HG02678 (cell line): Measurements from ENCODE around the gene ARGLU1.

Experiments used
- ATAC-seq: cut with Tn5 transposase; IDR thresholded peaks from one replicate; pipeline ENCODE4 v1.9.1; 2021; ENCODE audit warnings: mild to moderate bottlenecking, moderate library complexity; ENCODE audit not compliant: unreplicated experiment

The ARGLU1 gene

GRCh38 chr13:106588367-106588766, 20.4 kb upstream of the ARGLU1 start:
- no peak for ATAC-seq

DNA sequence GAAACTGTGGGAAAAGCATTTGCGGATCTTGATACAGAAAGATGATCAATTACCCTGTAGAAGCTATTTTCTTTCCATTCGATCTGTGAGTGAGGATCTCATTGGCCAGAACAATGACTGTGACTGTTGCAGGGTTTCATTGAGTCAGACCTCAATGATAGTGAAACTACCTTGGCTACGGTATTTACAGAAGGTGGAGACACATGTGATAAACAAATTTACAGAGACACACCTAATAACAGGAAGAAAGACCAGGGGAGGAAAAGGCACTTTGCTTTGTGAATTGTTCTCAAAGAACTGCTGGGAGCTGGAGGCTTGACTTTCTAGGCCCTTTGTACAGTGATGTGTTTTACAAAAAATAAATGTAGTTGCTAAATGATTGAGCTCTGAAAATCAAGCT, 19.9 kb upstream of the ARGLU1 start:
- no peak for ATAC-seq

DNA sequence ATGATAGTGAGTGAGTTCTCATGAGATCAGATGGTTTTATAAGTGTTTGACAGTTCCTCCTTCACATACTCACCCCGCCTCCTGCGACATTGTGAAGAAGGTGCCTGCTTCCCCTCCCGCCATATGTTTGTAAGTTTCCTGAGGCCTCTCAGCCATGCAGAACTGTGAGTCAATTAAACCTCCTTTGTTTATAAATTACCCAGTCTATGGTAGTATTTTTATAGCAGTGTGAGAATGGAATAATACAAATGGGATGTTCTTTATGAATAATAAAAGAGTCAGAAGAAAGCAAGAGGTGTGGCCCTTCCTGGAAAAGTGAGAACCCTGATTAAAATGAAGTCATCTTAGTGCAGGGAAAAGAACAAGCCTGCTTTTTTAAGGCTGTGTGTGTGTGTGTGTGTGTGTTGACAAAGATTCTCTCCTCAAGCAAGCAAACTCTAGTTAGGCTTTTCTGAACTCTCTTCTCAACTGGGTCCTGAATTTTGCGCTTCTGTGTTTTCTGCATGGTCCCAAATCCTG, 18.8 kb upstream of the ARGLU1 start:
- no peak for ATAC-seq

DNA sequence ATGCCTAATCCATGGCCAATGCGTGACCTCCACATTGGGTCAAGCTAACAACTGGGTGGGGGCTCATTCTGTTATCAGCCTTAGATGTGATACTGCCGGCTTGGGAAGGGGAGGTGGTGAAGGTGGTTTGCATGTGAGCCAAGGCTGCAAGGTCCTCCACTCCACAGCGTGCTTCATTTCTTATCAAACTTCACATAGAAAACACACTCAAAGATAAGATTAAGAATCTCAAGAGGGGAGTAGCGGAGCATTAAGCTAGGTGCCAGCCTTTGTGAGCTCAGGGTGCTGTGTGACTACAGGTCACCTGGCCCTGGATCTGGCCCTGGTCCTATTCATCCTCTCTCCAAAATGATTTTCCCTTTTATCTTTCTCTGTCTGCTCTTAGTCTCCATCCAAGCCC, 13.3 kb upstream of the ARGLU1 start:
- no peak for ATAC-seq

DNA sequence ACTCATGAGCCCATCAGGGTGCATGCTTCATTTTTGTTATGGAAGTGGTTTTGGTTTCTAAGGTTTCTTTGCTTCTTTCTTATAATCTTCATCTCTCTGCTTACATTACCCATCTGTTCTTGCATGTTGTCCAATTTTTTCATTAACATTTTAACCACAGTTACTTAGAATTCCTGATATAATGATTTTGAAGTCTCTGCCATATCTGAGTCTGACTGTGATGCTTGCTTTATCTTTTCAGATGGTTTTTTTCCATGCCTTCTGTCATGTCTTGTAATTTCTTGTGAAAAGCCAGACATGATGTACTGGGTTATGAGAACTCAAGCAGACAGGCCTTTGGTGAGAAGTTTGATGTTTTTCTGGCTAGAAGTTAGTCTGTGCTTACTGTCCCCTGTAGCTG, 8.0 kb upstream of the ARGLU1 start:
- no peak for ATAC-seq

DNA sequence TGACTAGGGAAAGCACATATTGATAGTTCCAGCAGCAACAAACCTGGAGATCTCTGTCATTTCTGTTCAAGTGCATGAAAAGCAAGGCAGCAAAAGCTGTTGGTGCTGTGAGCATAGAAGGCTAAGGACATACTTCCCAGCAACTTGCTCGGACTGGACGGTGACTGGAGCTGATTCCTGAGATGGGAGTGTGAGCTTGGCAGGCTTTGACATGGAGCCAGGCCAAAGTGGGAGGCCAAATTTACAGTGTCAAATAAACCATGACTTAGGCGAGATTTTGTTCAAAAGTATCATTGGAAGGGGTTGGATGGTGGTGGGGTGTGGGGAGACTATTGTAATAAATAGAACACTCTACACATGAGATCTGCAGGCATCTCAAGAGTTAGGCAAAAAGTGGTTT, 5.9 kb upstream of the ARGLU1 start:
- no peak for ATAC-seq

DNA sequence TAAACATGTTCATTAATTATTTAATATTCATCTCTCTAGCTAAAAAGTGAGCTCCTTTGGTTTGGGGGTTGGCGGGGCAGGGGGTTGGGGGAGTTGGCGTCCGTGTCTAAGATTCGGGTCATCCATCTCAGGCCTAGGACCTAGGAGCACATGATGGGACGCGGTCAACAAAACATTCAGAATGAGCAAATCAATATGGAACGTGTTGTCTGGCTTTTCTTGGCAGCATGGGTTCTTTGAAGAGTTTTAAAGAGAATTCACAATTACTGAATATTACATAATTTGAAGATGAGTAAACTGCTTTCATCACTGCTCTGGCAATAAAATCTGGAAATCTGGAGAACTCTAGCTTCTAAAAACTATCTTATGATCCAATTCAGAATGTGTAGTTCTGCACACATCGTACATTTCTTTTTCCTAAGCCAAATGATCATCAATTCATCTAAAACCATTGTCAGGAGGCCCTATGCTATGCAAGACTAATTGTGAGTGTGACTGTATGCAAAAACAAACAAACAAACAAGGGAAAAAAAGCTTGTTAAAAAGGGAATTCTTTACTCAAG, 5.4 kb upstream of the ARGLU1 start:
- no peak for ATAC-seq

DNA sequence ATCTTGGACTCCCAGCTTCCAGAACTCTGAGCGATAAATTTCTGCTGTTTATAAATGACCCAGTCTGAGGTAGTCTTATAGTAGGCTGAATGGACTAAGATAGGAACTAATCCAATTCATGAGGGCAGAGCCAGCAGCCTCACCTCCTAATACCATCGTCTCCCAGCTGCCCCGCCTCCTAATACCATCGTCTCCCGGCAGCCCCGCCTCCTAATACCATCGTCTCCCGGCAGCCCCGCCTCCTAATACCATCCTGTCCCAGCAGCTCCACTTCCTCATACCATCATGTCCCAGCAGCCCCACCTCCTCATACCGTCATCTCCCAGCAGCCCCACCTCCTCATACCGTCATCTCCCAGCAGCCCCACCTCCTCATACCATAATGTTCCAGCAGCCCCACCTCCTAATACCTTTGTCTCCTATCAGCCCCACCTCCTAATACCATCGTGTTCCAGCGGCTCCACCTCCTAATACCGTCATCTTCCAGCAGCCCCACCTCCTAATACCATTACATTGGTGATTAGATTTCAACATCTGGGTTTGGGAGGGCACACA, 2.4 kb upstream of the ARGLU1 start:
- ATAC-seq, result peak; percentile 56

DNA sequence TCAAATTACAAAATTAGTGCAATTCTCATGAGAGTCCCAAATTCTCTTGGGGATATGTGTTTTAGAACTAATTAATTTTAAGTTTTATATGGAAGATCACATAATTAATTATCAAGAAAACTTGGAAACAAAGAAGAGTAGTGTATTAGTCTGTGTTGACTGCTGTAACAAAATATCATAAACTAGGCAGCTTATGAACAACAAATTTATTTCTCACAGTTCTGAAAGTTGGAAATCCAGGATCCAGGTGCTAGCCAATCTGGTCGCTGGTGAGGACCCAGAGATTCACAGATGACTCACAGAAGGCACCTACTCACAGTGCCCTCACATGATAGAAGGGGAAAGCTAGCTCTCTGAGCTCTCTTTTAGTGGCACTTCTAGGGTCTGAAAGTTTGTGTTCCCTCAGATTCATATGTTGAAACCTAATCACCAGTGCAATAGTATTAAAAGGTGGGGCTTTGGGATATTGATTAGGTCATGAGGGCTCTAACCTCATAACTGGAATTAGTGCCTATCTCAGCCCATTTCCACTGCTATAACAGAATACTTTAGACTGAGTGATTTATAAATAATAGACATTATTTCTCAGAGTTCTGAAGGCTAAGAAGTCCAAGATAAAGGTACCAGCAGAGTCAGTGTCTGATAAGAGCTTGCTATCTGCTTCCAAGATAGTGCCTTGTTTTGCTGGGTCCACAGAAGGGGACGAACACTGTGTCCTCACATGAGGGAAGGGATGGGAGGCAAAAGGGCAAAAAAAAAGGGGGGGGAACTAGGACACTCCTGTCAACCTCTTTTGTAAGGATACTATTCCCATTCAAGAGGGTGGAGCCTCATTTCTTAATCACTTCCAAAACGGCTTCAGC, 1.5 kb upstream of the ARGLU1 start:
- no peak for ATAC-seq

DNA sequence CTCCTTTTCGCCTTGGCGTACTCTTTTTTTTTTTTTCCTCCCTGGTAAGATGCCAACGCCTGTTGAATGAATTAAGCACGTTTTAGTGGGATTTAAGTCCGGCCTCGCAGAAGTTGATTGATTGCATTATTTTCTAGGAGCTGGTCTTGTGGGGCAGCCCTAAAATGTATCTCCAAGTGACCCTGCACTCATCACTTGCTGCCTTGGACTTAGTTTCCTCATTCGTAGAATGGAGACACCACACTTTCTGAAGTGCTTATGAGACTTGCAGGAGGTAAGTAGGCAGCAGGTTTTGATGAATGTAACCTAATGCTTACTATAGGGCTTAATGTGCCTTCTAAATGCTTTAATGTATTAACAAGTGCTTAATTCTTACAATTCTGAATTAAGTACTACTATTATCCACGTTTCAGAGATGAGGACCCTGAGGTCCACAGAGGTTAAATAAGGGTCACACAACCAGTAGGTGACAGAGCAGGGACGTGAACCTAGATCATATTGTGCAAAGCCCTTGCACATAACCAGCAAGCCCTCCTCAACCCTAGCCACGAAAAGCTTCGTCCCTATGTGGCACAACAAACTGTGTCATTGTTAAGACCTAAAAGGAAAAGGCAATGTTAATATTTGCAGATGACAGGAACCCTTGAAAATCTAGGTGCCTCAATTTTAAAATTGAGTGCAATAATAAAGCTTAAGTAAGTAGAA, 514 bp upstream of the ARGLU1 start:
- peak; percentile 16 for ATAC-seq

DNA sequence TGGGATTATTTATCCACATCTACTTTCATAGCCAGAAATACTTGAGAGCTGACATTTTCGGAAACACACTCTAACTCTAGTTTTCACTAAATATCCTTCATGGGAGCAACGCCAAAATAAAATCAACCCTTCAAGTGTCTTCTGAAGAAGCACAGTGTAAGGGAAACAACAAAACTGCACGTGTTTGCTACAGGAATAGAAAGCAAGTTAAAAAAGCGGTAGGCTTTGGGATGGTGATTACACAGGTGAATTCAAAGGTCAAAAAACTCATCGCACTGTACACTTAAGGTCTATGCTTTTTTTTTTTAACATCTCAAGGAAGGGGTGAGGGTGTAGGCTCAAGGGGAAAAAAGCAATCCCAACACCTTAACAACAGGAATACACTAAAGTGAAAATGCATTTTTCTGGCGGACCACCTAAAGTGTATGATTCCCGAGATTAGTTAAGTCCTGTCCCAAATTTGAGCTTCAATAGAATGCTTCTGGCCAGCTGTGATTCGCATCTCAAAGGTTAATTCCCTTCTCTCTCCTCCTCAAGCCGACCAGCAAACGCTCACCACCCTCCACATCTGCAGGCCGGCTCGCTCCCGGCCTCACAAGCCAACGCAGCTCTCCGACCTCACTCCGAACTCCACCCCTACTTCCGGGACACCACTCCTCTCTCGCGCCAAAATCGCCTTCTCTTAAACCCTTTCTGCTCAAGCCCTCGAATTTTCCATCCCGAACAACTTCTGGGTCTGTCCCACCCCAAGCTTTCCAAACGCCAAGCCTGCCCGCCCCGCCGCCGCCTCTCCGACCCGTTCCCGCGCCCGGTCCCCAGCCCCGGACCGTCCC, 1.1 kb downstream of the ARGLU1 start:
- peak; percentile 34 for ATAC-seq

GRCh38 chr13:106565127-106565775, 2.7 kb downstream of the ARGLU1 start:
- no peak for ATAC-seq

GRCh38 chr13:106562301-106562700, 5.6 kb downstream of the ARGLU1 start:
- no peak for ATAC-seq

- ATAC-seq, result peak; percentile 87
These were observed 6.3 kb downstream of the ARGLU1 start for GRCh38 chr13:106561551-106562170.

DNA sequence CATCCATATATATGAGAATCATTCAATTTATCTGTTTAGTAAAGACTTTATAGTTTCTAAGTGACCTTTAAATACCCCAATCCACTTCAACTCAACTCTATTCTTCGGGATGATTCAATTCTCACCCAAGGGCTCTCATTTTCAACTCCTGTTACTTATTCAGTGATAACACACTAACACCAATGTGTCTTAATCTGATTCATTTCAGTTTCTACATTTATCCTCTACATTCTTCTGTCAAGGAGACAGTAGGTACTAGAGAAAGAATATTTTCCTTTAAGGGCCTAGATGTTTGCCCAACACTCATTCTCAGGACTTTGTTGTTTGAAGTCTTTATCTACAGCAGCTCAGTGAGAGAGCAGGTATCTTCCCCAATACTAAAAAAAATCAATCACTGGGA, 7.1 kb downstream of the ARGLU1 start:
- peak; percentile 47 for ATAC-seq

DNA sequence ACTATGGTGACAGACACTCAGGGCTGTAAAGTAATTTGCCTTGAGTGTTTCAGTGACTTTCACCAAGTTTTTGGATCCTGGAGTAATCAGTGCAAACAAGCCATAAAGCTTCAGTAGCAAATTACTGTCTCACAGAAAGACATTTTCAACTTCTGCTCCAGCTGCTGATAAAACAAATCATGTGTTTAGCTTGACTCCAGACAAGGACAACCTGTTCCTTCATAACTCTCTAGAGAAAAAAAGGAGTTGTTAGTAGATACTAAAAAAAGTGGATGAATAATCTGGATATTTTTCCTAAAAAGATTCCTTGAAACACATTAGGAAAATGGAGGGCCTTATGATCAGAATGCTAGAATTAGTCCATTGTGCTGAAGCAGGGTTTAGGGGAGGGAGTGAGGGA, 9.4 kb downstream of the ARGLU1 start:
- no peak for ATAC-seq

DNA sequence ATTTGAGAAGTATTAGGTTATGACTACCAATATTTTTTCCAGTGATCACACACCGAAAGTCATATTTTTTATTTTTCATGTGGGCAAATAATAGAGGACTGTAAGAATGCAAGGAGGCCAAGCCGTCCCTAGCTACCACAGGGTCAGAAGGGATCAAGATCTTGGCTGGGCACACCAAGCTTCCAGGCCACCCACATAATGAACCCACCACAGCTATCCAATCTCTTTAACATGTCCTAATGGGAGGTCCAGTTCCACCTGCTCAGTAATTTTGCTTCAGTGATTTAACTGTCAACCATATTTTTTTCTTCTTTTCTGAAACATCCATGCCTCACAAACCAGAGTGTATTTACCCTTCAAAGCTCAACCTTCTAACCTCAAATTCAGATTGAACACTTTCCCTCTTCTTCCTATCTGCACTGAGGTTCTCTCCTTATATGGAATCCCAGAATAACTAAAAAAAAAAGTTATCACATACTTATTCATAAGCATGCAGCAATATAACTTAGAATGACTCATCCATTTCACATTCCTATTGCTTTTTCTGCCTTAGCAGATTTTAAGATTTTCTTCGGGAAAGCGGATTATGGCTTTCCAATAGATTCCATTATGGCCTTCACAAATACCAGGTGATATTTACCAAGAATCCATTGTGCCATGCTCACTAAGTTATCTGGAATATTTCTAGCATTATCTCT, 12.2 kb downstream of the ARGLU1 start:
- no peak for ATAC-seq

DNA sequence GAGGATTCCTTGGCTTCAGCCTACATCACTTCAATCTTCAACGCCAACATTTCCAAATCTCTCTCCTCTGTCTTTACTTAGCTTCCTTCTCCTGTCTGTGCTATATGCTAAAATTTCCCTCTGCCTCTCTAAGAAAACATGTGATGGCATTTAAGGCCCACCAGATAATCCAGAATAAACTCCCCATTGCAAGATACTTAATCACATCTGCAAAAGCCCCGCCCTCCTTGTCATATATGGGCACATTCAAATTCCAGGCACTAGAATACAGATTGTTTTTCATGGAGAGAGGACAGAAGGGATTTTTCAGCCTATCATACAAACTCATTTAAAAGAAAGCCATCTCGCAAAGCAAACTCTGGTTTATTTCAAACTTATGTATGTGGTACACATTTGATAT, 16.2 kb downstream of the ARGLU1 start:
- no peak for ATAC-seq

- ATAC-seq, result no peak
These were observed 16.6 kb downstream of the ARGLU1 start for GRCh38 chr13:106551350-106551749.
